Kidney (tissue), 14 donors: ENCODE results near the gene ANKS1B. TPM values are rescaled to one million over a fixed set of nuclear protein-coding genes. Genes with fewer than 3 reads are reported as not detected.

Experiments used
- DNase-seq, 5 donors: peaks; one replicate each; pipeline ENCODE4 v3.0.0-alpha.2; 2013 to 2020
- FAIRE-seq: peaks from 2 replicates; lab custom pipeline; 2012; peaks lifted over from hg19 to GRCh38; lab: Jason Lieb, UNC
- H3K27ac ChIP-seq, 2 donors: one replicate each; pipeline ENCODE4 v1.7.0; 2013; ENCODE audit warnings: low read depth in 2 of 2, low read length in 2 of 2, inconsistent platforms in 1 of 2
- H3K27me3 ChIP-seq: one replicate; pipeline ENCODE4 v1.7.1; 2013; ENCODE audit warnings: low read length, inconsistent platforms; ENCODE audit not compliant: control insufficient read depth, insufficient read depth
- H3K36me3 ChIP-seq, 3 donors: one replicate each; pipeline versions ENCODE4 v1.7.0 to v1.7.1; 2013; ENCODE audit warnings: low read length in 3 of 3, control low read depth in 1 of 3, inconsistent platforms in 1 of 3; ENCODE audit not compliant: insufficient read depth in 3 of 3, control insufficient read depth in 2 of 3
- H3K4me1 ChIP-seq, 3 donors: one replicate each; pipeline versions ENCODE4 v1.7.0 to v1.7.1; 2013; ENCODE audit warnings: low read length in 3 of 3, inconsistent platforms in 1 of 3, low read depth in 1 of 3; ENCODE audit not compliant: control insufficient read depth in 2 of 3, insufficient read depth in 2 of 3
- H3K4me3 ChIP-seq, 3 donors: one replicate each; pipeline versions ENCODE4 v1.7.0 to v1.8.1; 2013; ENCODE audit warnings: low read length in 3 of 3, control low read depth in 1 of 3, inconsistent platforms in 1 of 3
- H3K9ac ChIP-seq, 3 donors: one replicate each; pipeline versions ENCODE4 v1.7.0 to v1.7.1; 2013; ENCODE audit warnings: low read length in 3 of 3, control low read depth in 1 of 3, inconsistent platforms in 1 of 3
- H3K9me3 ChIP-seq, 3 donors: one replicate each; pipeline versions ENCODE4 v1.7.0 to v1.7.1; 2013; ENCODE audit warnings: low read length in 3 of 3, control low read depth in 1 of 3, inconsistent platforms in 1 of 3; ENCODE audit not compliant: control insufficient read depth in 2 of 3, insufficient read depth in 1 of 3
- CTCF ChIP-seq: IDR thresholded peaks from 3 replicates; pipeline ENCODE4 v1.5.1; 2012; ENCODE audit warnings: mild to moderate bottlenecking, moderate library complexity, borderline replicate concordance; ENCODE audit not compliant: insufficient read depth; ENCODE audit errors: extremely low read depth
- intact Hi-C: fragments of 100-400 bp; cut with DNase I; formaldehyde crosslinking; loops from one replicate; pipeline ENCODE4 v1.11.1; 2022
- polyA plus RNA-seq: library from polyadenylated mRNA; stranded (reverse); fragments of 350-450 nt; fragmentation: Illumina TruSeq; extraction: RNeasy Lipid Tissue Mini Kit (QIAGEN cat#74804); gene quantifications from one replicate; pipeline ENCODE4 v1.2.3, GENCODE V29; 2014; ENCODE audit warnings: low read depth, low replicate concordance; ENCODE audit not compliant: insufficient read depth
- total RNA-seq: library from RNA; stranded (reverse); fragmentation: NEBNext Ultra II Directional; extraction: Animal tissue kit (Norgen Biotek cat#: 25700); gene quantifications from one replicate; pipeline ENCODE4 v1.2.1, GENCODE V29; 2021
- donor health status: control.
- donor health status: control.
- donor health status: control.
- donor health status: control.
- donor health status: control.
- donor health status: DM: yes; HTN: yes; CAD: no.
- donor health status: Normal renal cell carcinoma (clear cell type).

The ANKS1B gene
- total and polyA plus RNA-seq, 2 donors from 2014 or later = 1.7 to 5.8 TPM

GRCh38 chr12:99128246-99128802 lies 856.4 kb downstream of the ANKS1B start:
- Histone ChIP-seq H3K36me3 (no peaks in the 10 kb centered on the region), H3K27ac (no peak overlapping the region), H3K9ac (no peak overlapping the region), H3K27me3 (no peaks in the 10 kb centered on the region), H3K9me3 (no peaks in the 10 kb centered on the region), H3K4me3 (no peak overlapping the region), H3K4me1 (no peaks in the 10 kb centered on the region)
- TF ChIP-seq CTCF = no peak
- DNase-seq (no peak), FAIRE-seq (no peak)
- intact Hi-C loops = no loop called here

- Histone ChIP-seq H3K4me1 (no peaks in the 10 kb centered on the region), H3K27ac (no peak overlapping the region), H3K4me3 (no peak overlapping the region), H3K27me3 (no peaks in the 10 kb centered on the region), H3K36me3 (no peaks in the 10 kb centered on the region), H3K9me3 (no peaks in the 10 kb centered on the region), H3K9ac (no peak overlapping the region)
- no peak for DNase-seq
- FAIRE-seq = no peak
- TF ChIP-seq CTCF = no peak
- intact Hi-C loops = no loop called here
Observed at GRCh38 chr12:99122959-99123358, 861.8 kb downstream of the ANKS1B start.

- H3K4me1 ChIP-seq = no peaks in the 10 kb centered on the region
- no peaks in the 10 kb centered on the region for H3K9me3 ChIP-seq
- no peak overlapping the region for H3K27ac ChIP-seq
- no peaks in the 10 kb centered on the region for H3K27me3 ChIP-seq
- DNase-seq (no peak), FAIRE-seq (no peak)
- intact Hi-C loops = no loop called here
- TF ChIP-seq CTCF = no peak
- H3K9ac ChIP-seq = no peak overlapping the region
- no peaks in the 10 kb centered on the region for H3K36me3 ChIP-seq
- H3K4me3 ChIP-seq = no peak overlapping the region
Observed at GRCh38 chr12:99122496-99122895, 862.2 kb downstream of the ANKS1B start.

- intact Hi-C loops = no loop called here
- no peak overlapping the region for H3K9ac ChIP-seq
- TF ChIP-seq CTCF = no peak
- DNase-seq (no peak), FAIRE-seq (no peak)
- no peaks in the 10 kb centered on the region for H3K27me3 ChIP-seq
- no peaks in the 10 kb centered on the region for H3K4me1 ChIP-seq
- H3K4me3 ChIP-seq = no peak overlapping the region
- no peaks in the 10 kb centered on the region for H3K9me3 ChIP-seq
- no peaks in the 10 kb centered on the region for H3K36me3 ChIP-seq
- H3K27ac ChIP-seq = no peak overlapping the region
Observed at GRCh38 chr12:99121546-99121945, 863.2 kb downstream of the ANKS1B start.
